WTC11 (cell line): ENCODE data around the gene CCNG2.

Experiments used
- CREM ChIP-seq: sonication (generic); formaldehyde crosslinking; IDR thresholded peaks from 2 replicates; pipeline ENCODE4 v1.8.1; 2022; ENCODE audit warnings: mild to moderate bottlenecking, missing genetic modification reagents, moderate library complexity
- ZNF263 ChIP-seq: sonication (generic); formaldehyde crosslinking; IDR thresholded peaks from 2 replicates; pipeline ENCODE4 v1.8.1; 2022; ENCODE audit warnings: low read depth, mild to moderate bottlenecking, moderate library complexity, missing genetic modification reagents
- TF ChIP-seq, protein P1 (sequence below): fragments of 200-600 bp; IDR thresholded peaks from 2 replicates; pipeline ENCODE4 v1.8.0; 2022; ENCODE audit warnings: antibody characterized with exemption
- TF ChIP-seq, protein P2 (sequence below): sonication (generic); formaldehyde crosslinking; IDR thresholded peaks from 2 replicates; pipeline ENCODE4 v1.8.0; 2023; ENCODE audit warnings: mild to moderate bottlenecking, missing genetic modification reagents

DNA sequence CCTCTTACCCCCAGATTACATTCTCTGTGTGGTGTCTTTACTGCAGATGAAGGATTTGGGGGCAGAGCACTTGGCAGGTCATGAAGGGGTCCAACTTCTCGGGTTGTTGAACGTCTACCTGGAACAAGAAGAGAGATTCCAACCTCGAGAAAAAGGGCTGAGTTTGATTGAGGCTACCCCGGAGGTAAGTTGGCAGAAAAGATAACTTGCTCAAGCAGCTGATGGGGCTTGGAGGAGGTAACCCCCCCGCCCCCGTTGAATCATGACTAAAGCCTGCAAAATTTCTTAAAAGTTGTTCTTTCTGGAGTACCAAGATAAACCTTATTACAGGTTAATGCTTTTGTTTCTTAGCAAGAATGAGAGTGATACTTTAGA lies 1.5 kb downstream of the CCNG2 start:
- TF ChIP-seq, protein P1, sequence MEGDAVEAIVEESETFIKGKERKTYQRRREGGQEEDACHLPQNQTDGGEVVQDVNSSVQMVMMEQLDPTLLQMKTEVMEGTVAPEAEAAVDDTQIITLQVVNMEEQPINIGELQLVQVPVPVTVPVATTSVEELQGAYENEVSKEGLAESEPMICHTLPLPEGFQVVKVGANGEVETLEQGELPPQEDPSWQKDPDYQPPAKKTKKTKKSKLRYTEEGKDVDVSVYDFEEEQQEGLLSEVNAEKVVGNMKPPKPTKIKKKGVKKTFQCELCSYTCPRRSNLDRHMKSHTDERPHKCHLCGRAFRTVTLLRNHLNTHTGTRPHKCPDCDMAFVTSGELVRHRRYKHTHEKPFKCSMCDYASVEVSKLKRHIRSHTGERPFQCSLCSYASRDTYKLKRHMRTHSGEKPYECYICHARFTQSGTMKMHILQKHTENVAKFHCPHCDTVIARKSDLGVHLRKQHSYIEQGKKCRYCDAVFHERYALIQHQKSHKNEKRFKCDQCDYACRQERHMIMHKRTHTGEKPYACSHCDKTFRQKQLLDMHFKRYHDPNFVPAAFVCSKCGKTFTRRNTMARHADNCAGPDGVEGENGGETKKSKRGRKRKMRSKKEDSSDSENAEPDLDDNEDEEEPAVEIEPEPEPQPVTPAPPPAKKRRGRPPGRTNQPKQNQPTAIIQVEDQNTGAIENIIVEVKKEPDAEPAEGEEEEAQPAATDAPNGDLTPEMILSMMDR: no peak
- no peak for TF ChIP-seq CREM (CRISPR knock-in tag)
- no peak for TF ChIP-seq ZNF263
- TF ChIP-seq, protein P2, sequence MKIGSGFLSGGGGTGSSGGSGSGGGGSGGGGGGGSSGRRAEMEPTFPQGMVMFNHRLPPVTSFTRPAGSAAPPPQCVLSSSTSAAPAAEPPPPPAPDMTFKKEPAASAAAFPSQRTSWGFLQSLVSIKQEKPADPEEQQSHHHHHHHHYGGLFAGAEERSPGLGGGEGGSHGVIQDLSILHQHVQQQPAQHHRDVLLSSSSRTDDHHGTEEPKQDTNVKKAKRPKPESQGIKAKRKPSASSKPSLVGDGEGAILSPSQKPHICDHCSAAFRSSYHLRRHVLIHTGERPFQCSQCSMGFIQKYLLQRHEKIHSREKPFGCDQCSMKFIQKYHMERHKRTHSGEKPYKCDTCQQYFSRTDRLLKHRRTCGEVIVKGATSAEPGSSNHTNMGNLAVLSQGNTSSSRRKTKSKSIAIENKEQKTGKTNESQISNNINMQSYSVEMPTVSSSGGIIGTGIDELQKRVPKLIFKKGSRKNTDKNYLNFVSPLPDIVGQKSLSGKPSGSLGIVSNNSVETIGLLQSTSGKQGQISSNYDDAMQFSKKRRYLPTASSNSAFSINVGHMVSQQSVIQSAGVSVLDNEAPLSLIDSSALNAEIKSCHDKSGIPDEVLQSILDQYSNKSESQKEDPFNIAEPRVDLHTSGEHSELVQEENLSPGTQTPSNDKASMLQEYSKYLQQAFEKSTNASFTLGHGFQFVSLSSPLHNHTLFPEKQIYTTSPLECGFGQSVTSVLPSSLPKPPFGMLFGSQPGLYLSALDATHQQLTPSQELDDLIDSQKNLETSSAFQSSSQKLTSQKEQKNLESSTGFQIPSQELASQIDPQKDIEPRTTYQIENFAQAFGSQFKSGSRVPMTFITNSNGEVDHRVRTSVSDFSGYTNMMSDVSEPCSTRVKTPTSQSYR (CRISPR knock-in tag): no peak
